ENCODE measurements around the gene NALCN. TPM values are rescaled to one million over a fixed set of nuclear protein-coding genes. Genes with fewer than 3 reads are reported as not detected.

NALCN gene
- 0.83 TPM for total RNA-seq
- long read RNA-seq, partial matches to known transcripts, result 0 of 1 reads
- long read RNA-seq, other reads (novel, unspliced or antisense), result 1 of 1 reads

GRCh38 chr13:101416181-101417042 is at the start of gene NALCN:
TSS of gene NALCN (minus strand) at chr13:101416508. CDS start at chr13:101399126, 17,382 bp downstream.
- H3K4me1 ChIP-seq, result no peaks in the 10 kb centered on the region
- no peaks in the 10 kb centered on the region for H3K9me3 ChIP-seq
- intact Hi-C loops (cut with DNase I), result no loop called here
- no peak within 1 kb of the TSS for H3K27ac ChIP-seq
- H3K27me3 ChIP-seq (ENCODE audit: low read depth), result peaks cover 20% of the 10 kb centered on the region
- ATAC-seq, result peak; percentile 73 to 80
- DNase-seq, result peak; percentile 41
- no peak for TF ChIP-seq CTCF (IDR thresholded peaks at IDR 0.05)
- H3K36me3 ChIP-seq, result no peaks in the 10 kb centered on the region
- peak within 1 kb of the TSS; percentile 55 for H3K4me3 ChIP-seq

- DNase-seq (no peak), ATAC-seq (no peak)
These were observed 49.6 kb upstream of the NALCN start for GRCh38 chr13:101465877-101466276.

GRCh38 chr13:101457176-101457575 is 40.9 kb upstream of the NALCN start:
- intact Hi-C loops (cut with DNase I), result no loop called here
- DNase-seq, result no peak
- no peak overlapping the region for H3K4me3 ChIP-seq

More at GRCh38 chr13:101465877-101466276, 49.6 kb upstream of the NALCN start:
- H3K27me3 ChIP-seq (ENCODE audit: low read depth), result no peaks in the 10 kb centered on the region
- H3K4me3 ChIP-seq, result no peak overlapping the region
- H3K27ac ChIP-seq, result no peak overlapping the region
- no peaks in the 10 kb centered on the region for H3K9me3 ChIP-seq
- no peaks in the 10 kb centered on the region for H3K4me1 ChIP-seq
- H3K36me3 ChIP-seq, result no peaks in the 10 kb centered on the region
- intact Hi-C loops (cut with DNase I), result no loop called here
- no peak for TF ChIP-seq CTCF (IDR thresholded peaks at IDR 0.05)

GRCh38 chr13:101455863-101456262 is 39.6 kb upstream of the NALCN start:
- H3K4me1 ChIP-seq, result peaks cover 4% of the 10 kb centered on the region
- H3K27me3 ChIP-seq (ENCODE audit: low read depth), result no peaks in the 10 kb centered on the region
- H3K4me3 ChIP-seq, result no peak overlapping the region
- H3K9me3 ChIP-seq, result no peaks in the 10 kb centered on the region
- peak in 1 of 2 donors; percentile 36 for ATAC-seq
- no peak overlapping the region for H3K27ac ChIP-seq
- TF ChIP-seq CTCF (IDR thresholded peaks at IDR 0.05), result no peak
- intact Hi-C loops (cut with DNase I), result no loop called here
- DNase-seq, result no peak
- no peaks in the 10 kb centered on the region for H3K36me3 ChIP-seq

More at GRCh38 chr13:101457176-101457575, 40.9 kb upstream of the NALCN start:
- Histone ChIP-seq H3K27me3 (ENCODE audit: low read depth) (no peaks in the 10 kb centered on the region), H3K4me1 (peaks cover 4% of the 10 kb centered on the region), H3K27ac (no peak overlapping the region), H3K36me3 (no peaks in the 10 kb centered on the region), H3K9me3 (no peaks in the 10 kb centered on the region)
- no peak for ATAC-seq
- TF ChIP-seq CTCF (IDR thresholded peaks at IDR 0.05), result no peak

GRCh38 chr13:101454767-101455166 is 38.5 kb upstream of the NALCN start:
- no peaks in the 10 kb centered on the region for H3K36me3 ChIP-seq
- H3K4me1 ChIP-seq, result peaks cover 4% of the 10 kb centered on the region
- DNase-seq, result no peak
- no peak overlapping the region for H3K27ac ChIP-seq
- intact Hi-C loops (cut with DNase I), result no loop called here
- H3K4me3 ChIP-seq, result no peak overlapping the region
- no peaks in the 10 kb centered on the region for H3K27me3 ChIP-seq (ENCODE audit: low read depth)
- TF ChIP-seq CTCF (IDR thresholded peaks at IDR 0.05), result no peak
- no peak for ATAC-seq
- H3K9me3 ChIP-seq, result no peaks in the 10 kb centered on the region
